GM12801 (cell line): Measurements from ENCODE around the gene AGTR2.

Experiments
- CTCF ChIP-seq: IDR thresholded peaks from one replicate; pipeline ENCODE4 v1.5.1; 2011; ENCODE audit warnings: control low read depth; ENCODE audit not compliant: insufficient read length; ENCODE audit errors: extremely low read depth

AGTR2 gene, protein sequence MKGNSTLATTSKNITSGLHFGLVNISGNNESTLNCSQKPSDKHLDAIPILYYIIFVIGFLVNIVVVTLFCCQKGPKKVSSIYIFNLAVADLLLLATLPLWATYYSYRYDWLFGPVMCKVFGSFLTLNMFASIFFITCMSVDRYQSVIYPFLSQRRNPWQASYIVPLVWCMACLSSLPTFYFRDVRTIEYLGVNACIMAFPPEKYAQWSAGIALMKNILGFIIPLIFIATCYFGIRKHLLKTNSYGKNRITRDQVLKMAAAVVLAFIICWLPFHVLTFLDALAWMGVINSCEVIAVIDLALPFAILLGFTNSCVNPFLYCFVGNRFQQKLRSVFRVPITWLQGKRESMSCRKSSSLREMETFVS

GRCh38 chrX:116170511-116170910 lies at the start of gene AGTR2:
Gene AGTR2, plus strand, starts transcription at chrX:116170744. Its CDS starts 1,537 bp downstream, at chrX:116172281.
- TF ChIP-seq CTCF = no peak

DNA sequence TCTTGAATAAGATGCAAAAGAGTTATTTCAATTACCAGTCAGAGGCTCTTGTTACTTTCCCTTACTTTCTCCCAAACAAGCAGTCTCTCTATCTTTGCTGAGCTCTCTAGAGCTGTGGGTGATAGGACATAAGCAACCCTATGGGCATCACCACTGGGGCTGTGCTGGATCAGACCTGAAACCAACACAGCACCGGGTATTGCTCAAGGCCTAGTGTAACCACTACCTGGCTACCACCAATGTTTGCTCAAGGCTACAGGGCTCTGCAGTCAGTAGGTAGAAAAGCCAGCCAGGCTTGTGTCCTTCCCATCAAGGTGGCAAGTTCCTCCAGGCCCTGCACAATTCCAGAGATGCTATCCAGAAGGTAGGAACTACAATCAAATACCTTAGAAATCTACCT lies 35.3 kb upstream of the AGTR2 start:
- TF ChIP-seq CTCF = no peak

DNA sequence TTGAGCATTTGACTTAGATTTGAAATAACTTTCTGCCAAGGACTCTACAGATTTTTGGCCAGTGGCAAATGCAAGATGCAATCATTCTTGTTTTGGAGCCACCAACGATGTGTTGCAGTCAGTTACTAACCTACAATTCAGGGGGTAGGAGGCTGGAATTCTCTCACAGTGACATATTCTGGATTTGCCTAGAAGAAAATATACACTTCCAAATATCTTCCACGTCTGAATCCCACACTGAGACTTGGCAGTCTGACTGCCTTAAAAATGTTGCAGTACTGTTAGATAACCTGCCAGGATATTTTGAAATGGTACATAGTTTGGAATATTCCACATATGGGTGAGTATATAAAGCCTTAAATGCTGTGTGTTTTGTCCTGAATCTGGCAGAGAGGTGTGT lies 27.6 kb upstream of the AGTR2 start:
- TF ChIP-seq CTCF = no peak

DNA sequence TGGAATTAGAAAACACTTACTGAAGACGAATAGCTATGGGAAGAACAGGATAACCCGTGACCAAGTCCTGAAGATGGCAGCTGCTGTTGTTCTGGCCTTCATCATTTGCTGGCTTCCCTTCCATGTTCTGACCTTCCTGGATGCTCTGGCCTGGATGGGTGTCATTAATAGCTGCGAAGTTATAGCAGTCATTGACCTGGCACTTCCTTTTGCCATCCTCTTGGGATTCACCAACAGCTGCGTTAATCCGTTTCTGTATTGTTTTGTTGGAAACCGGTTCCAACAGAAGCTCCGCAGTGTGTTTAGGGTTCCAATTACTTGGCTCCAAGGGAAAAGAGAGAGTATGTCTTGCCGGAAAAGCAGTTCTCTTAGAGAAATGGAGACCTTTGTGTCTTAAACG lies 2.4 kb downstream of the AGTR2 start:
- TF ChIP-seq CTCF = no peak

- TF ChIP-seq CTCF = no peak
These were observed 10.8 kb downstream of the AGTR2 start for GRCh38 chrX:116181300-116181699.

- no peak for TF ChIP-seq CTCF
These were observed 14.6 kb downstream of the AGTR2 start for GRCh38 chrX:116185163-116185562.

DNA sequence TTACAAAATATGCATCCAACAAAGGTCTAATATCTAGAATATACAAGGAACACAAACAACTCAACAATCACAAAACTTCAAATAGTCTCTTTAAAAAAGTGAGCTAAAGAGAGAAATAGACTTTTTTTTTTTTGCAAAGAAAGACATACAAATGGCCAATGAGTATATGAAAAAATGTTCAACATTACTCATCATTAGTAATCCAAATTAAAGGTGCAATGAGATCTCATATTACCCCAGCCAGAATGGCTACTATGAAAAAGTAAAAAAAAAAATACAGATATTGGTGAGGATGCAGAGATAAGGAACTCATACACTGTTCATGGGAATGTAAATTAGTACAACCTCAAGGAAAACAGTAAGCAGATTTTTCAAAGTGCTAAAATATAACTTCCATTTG lies 24.1 kb downstream of the AGTR2 start:
- TF ChIP-seq CTCF = no peak
